Nephron progenitor cell (in vitro differentiated cells): ENCODE results near the gene XDH.
A peak's percentile ranks its signal among the peaks of the same experiment; 100 is the strongest.

Experiments
- DNase-seq: peaks from one replicate; pipeline ENCODE4 v3.0.0; 2021
- H3K27ac Mint-ChIP-seq: 2 replicates; pipeline ENCODE4 v1.8.0; 2021; ENCODE audit warnings: mild to moderate bottlenecking, moderate library complexity, mixed read lengths
- H3K27me3 Mint-ChIP-seq: 2 replicates; pipeline ENCODE4 v1.8.0; 2021; ENCODE audit warnings: mild to moderate bottlenecking, low read depth, mixed read lengths; ENCODE audit not compliant: poor library complexity
- H3K36me3 Mint-ChIP-seq: 2 replicates; pipeline ENCODE4 v1.8.0; 2021; ENCODE audit warnings: low read depth, mixed read lengths
- H3K4me1 Mint-ChIP-seq: 2 replicates; pipeline ENCODE4 v1.8.0; 2021; ENCODE audit warnings: mixed read lengths
- H3K4me3 Mint-ChIP-seq: 2 replicates; pipeline ENCODE4 v1.8.0; 2021; ENCODE audit warnings: mild to moderate bottlenecking, moderate library complexity, mixed read lengths
- H3K9me3 Mint-ChIP-seq: 2 replicates; pipeline ENCODE4 v1.8.0; 2021; ENCODE audit warnings: mild to moderate bottlenecking, moderate library complexity, mixed read lengths
- CTCF ChIP-seq: fragments of 200-600 bp; sonication (generic); IDR thresholded peaks from 2 replicates; pipeline ENCODE4 v1.5.0; 2021; ENCODE audit warnings: antibody characterized with exemption

XDH gene

GRCh38 chr2:31363956-31364750 is 50.4 kb downstream of the XDH start:
- Mint-ChIP-seq H3K4me3 (no peak overlapping the region), H3K36me3 (no peaks in the 10 kb centered on the region), H3K9me3 (no peaks in the 10 kb centered on the region), H3K4me1 (no peaks in the 10 kb centered on the region), H3K27ac (no peak overlapping the region), H3K27me3 (peaks cover 6% of the 10 kb centered on the region)
- DNase-seq = no peak
- no peak for TF ChIP-seq CTCF

DNA sequence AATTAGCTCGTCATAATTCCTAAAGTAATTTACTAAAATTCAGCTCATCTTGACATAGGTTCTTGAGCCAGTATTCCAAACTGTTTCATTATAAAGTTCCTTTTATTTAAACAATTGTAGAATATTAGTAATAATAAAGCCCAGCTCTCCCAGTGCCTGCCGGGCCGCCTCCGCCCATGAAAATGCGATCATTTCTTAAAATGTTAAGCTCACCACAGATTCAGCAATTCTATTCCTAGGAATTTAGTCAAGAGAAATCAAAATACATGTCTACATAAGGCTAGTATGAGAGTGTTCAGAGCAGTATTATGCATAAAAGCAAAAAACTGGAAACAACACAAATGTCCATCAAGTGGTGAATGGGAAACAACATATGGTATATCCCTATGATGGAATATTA is 52.0 kb downstream of the XDH start:
- TF ChIP-seq CTCF = no peak

DNA sequence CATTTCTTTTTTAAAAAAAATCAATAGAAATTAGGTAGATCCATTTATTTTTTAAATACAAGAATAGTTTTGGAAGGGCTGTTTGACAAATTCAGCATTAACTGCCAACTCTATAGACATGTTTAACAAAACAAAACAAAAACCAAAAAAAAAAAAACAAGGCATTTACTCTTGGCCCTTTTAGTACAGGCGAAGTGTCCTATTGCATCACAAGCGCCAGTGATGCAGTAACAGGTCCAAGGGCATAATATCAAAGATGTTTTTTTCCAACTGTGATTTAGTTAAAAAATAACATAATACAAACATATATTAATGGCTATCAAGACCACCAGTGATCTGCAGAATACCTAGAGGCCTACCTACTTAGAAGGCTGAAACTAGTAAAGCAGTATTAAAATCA is 55.3 kb downstream of the XDH start:
- Mint-ChIP-seq H3K27me3 (peaks cover 8% of the 10 kb centered on the region), H3K36me3 (no peaks in the 10 kb centered on the region), H3K4me1 (no peaks in the 10 kb centered on the region), H3K9me3 (no peaks in the 10 kb centered on the region), H3K4me3 (no peak overlapping the region), H3K27ac (no peak overlapping the region)
- DNase-seq = no peak
- TF ChIP-seq CTCF = no peak

More for the DNA sequence above, 52.0 kb downstream of the XDH start:
- H3K36me3 Mint-ChIP-seq = no peaks in the 10 kb centered on the region
- no peak overlapping the region for H3K4me3 Mint-ChIP-seq
- H3K27me3 Mint-ChIP-seq = peaks cover 6% of the 10 kb centered on the region
- no peaks in the 10 kb centered on the region for H3K4me1 Mint-ChIP-seq
- DNase-seq = no peak
- H3K27ac Mint-ChIP-seq = no peak overlapping the region
- H3K9me3 Mint-ChIP-seq = no peaks in the 10 kb centered on the region

GRCh38 chr2:31354837-31355236 is 59.7 kb downstream of the XDH start:
- no peak for DNase-seq
- Mint-ChIP-seq H3K27ac (no peak overlapping the region), H3K36me3 (peaks cover 15% of the 10 kb centered on the region), H3K27me3 (peaks cover 4% of the 10 kb centered on the region), H3K4me1 (no peaks in the 10 kb centered on the region), H3K9me3 (peaks cover 17% of the 10 kb centered on the region), H3K4me3 (no peak overlapping the region)
- TF ChIP-seq CTCF = peak; percentile 23

DNA sequence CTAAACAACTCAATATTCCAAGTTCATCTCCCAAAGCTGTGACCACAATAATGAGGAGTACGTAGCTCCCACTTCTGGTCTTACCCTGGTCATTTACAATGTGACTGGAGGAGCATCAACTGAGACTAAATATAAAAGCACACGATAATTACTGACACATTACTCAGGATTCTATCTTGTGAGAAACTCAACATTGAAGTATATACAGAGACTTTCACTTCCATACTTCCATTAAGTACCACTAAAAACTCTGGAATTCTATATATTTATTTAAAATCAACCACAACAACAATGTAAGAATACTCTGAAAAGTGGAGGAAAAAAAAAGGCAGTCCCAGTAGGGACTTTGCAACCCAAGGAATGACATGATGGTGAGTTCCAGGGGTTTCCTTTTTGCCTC is 61.4 kb downstream of the XDH start:
- H3K36me3 Mint-ChIP-seq = peaks cover 15% of the 10 kb centered on the region
- H3K4me1 Mint-ChIP-seq = no peaks in the 10 kb centered on the region

More for the DNA sequence above, 61.4 kb downstream of the XDH start:
- H3K4me3 Mint-ChIP-seq = no peak overlapping the region
- peaks cover 4% of the 10 kb centered on the region for H3K27me3 Mint-ChIP-seq
- no peak for DNase-seq
- no peak for TF ChIP-seq CTCF
- H3K27ac Mint-ChIP-seq = no peak overlapping the region
- peaks cover 17% of the 10 kb centered on the region for H3K9me3 Mint-ChIP-seq
